CD14-positive monocyte (primary cell): ENCODE data around the gene WHAMM. TPM values are rescaled to one million over a fixed set of nuclear protein-coding genes. Genes with fewer than 3 reads are reported as not detected.

Experiments used
- DNase-seq, 3 donors: peaks; one replicate each; pipeline ENCODE4 v3.0.0-alpha.2; 2011 to 2022
- H2AFZ ChIP-seq: 2 replicates; pipeline ENCODE4 v1.6.0; 2012; ENCODE audit warnings: mild to moderate bottlenecking, low read depth, low read length, inconsistent platforms; ENCODE audit not compliant: insufficient read depth, poor library complexity, severe bottlenecking
- H3K27ac ChIP-seq, 2 donors: 1 replicate in 1 of 2; 2 replicates in 1 of 2; pipeline ENCODE4 v1.5.1; 2012 to 2013; ENCODE audit warnings: low read length in 2 of 2, control low read depth in 1 of 2, inconsistent platforms in 1 of 2, low read depth in 1 of 2, mild to moderate bottlenecking in 1 of 2
- H3K27me3 ChIP-seq, 2 donors: one replicate each; pipeline versions ENCODE4 v1.6.0 to v1.6.1; 2011 to 2013; ENCODE audit warnings: low read length in 2 of 2; ENCODE audit not compliant: control insufficient read depth in 2 of 2, insufficient read depth in 2 of 2
- H3K36me3 ChIP-seq, 2 donors: replicated peaks in 1 of 2; 1 replicate in 1 of 2; 2 replicates in 1 of 2; pipeline versions ENCODE4 v1.5.1 to v1.6.1; 2012 to 2013; ENCODE audit warnings: low read length in 2 of 2, control low read depth in 1 of 2, inconsistent platforms in 1 of 2, mild to moderate bottlenecking in 1 of 2; ENCODE audit not compliant: insufficient read depth in 2 of 2, control insufficient read depth in 1 of 2
- H3K4me1 ChIP-seq, 2 donors: 1 replicate in 1 of 2; 2 replicates in 1 of 2; pipeline versions ENCODE4 v1.5.1 to v1.6.1; 2012 to 2013; ENCODE audit warnings: low read length in 2 of 2, control low read depth in 1 of 2, inconsistent platforms in 1 of 2, mild to moderate bottlenecking in 1 of 2, moderate library complexity in 1 of 2; ENCODE audit not compliant: insufficient read depth in 2 of 2, control insufficient read depth in 1 of 2
- H3K4me2 ChIP-seq: replicated peaks from 2 replicates; pipeline ENCODE3; 2012; ENCODE audit warnings: low read length, moderate library complexity, mild to moderate bottlenecking; ENCODE audit not compliant: poor library complexity, severe bottlenecking; ENCODE audit errors: extremely low read depth
- H3K4me3 ChIP-seq, 3 experiments: fragments of 200-600 bp in 1 of 3; sonication (generic) in 1 of 3; replicated peaks in 1 of 3; 1 replicate in 2 of 3; 2 replicates in 1 of 3; pipeline ENCODE4 v1.5.1; 2011 to 2013; ENCODE audit warnings: low read length in 3 of 3, mild to moderate bottlenecking in 3 of 3, control low read depth in 2 of 3, low read depth in 2 of 3, inconsistent platforms in 1 of 3, moderate library complexity in 1 of 3
- H3K79me2 ChIP-seq: 2 replicates; pipeline ENCODE4 v1.6.0; 2012; ENCODE audit warnings: mild to moderate bottlenecking, control low read depth, inconsistent platforms, low read length, moderate library complexity; ENCODE audit not compliant: insufficient read depth
- H3K9ac ChIP-seq: 2 replicates; pipeline ENCODE4 v1.6.0; 2017; ENCODE audit warnings: low read length, mild to moderate bottlenecking; ENCODE audit not compliant: insufficient read depth, poor library complexity, severe bottlenecking
- H3K9me3 ChIP-seq, 2 donors: replicated peaks in 1 of 2; 1 replicate in 1 of 2; 2 replicates in 1 of 2; pipeline versions ENCODE4 v1.5.1 to v1.6.1; 2012 to 2013; ENCODE audit warnings: low read length in 2 of 2, control low read depth in 1 of 2; ENCODE audit not compliant: control insufficient read depth in 1 of 2, insufficient read depth in 1 of 2
- H4K20me1 ChIP-seq: 2 replicates; pipeline ENCODE4 v1.6.0; 2012; ENCODE audit warnings: mild to moderate bottlenecking, low read length, control low read depth, moderate library complexity; ENCODE audit not compliant: insufficient read depth
- H3K27ac Mint-ChIP-seq, 7 donors: one replicate each; pipeline ENCODE4 v1.8.0; 2020; ENCODE audit warnings: mild to moderate bottlenecking in 7 of 7, mixed read lengths in 7 of 7, moderate library complexity in 6 of 7, inconsistent platforms in 2 of 7
- H3K27me3 Mint-ChIP-seq, 3 donors: one replicate each; pipeline ENCODE4 v1.8.0; 2021 to 2022; ENCODE audit warnings: low read depth in 3 of 3, mild to moderate bottlenecking in 3 of 3, mixed read lengths in 3 of 3, moderate library complexity in 3 of 3, inconsistent platforms in 1 of 3
- H3K36me3 Mint-ChIP-seq, 2 donors: one replicate each; pipeline ENCODE4 v1.8.0; 2020; ENCODE audit warnings: mixed read lengths in 2 of 2, inconsistent platforms in 1 of 2, mild to moderate bottlenecking in 1 of 2
- H3K4me1 Mint-ChIP-seq: one replicate; pipeline ENCODE4 v1.8.0; 2020; ENCODE audit warnings: mild to moderate bottlenecking, mixed read lengths
- H3K4me3 Mint-ChIP-seq, 2 donors: one replicate each; pipeline ENCODE4 v1.8.0; 2020; ENCODE audit warnings: mild to moderate bottlenecking in 2 of 2, mixed read lengths in 2 of 2, moderate library complexity in 1 of 2
- H3K9me3 Mint-ChIP-seq, 7 donors: one replicate each; pipeline ENCODE4 v1.8.0; 2020 to 2022; ENCODE audit warnings: mixed read lengths in 7 of 7, mild to moderate bottlenecking in 6 of 7, moderate library complexity in 6 of 7, inconsistent platforms in 2 of 7
- CTCF ChIP-seq: fragments of 200-600 bp; IDR thresholded peaks from one replicate; pipeline ENCODE4 v1.8.0; 2022; ENCODE audit warnings: antibody characterized with exemption, mild to moderate bottlenecking
- WGBS: methylation state at CpG from one replicate; pipeline ENCODE4 v1.1.5; 2013; ENCODE audit warnings: missing lambda C conversion rate; ENCODE audit not compliant: insufficient coverage; 5-methylcytosine and 5-hydroxymethylcytosine counted together
- intact Hi-C, 2 donors: fragments of 100-400 bp; cut with micrococcal nuclease; formaldehyde crosslinking; loops; one replicate each; pipeline versions ENCODE4 v1.15.0 to v1.15.1; 2023
- polyA plus RNA-seq, 3 donors: library from polyadenylated mRNA; depleted of rRNA in 1 of 3; unstranded in 2 of 3; stranded (reverse) in 1 of 3; fragments of 300-500 nt in 2 of 3; fragments of >200 nt in 1 of 3; fragmentation: Illumina TruSeq in 2 of 3; gene quantifications; 1 replicate in 2 of 3; 2 replicates in 1 of 3; pipeline ENCODE4 v1.2.3, GENCODE V29; 2012 to 2021

Gene WHAMM
- polyA plus RNA-seq, 3 donors, result 0.69 to 7.8 (median 0.92) TPM

- Mint-ChIP-seq H3K27me3 (peaks cover 0 to 3% (median 0%) of the 10 kb centered on the region in 3 donors), H3K27ac (no peak overlapping the region), H3K9me3 (peaks cover 0 to 2% (median 0%) of the 10 kb centered on the region in 7 donors), H3K4me1 (peaks cover 30% of the 10 kb centered on the region), H3K36me3 (peaks cover 2 to 7% of the 10 kb centered on the region in 2 donors), H3K4me3 (no peak overlapping the region)
- H4K20me1 ChIP-seq, result peaks cover 30% of the 10 kb centered on the region
- no peak overlapping the region for H3K9ac ChIP-seq
- no peak overlapping the region for H3K4me2 ChIP-seq
- peaks cover 21 to 29% of the 10 kb centered on the region in 2 donors for H3K4me1 ChIP-seq
- no peak for DNase-seq
- no peak overlapping the region for H3K4me3 ChIP-seq
- no peak overlapping the region for H3K27ac ChIP-seq
- WGBS, result 100% methylated on average over 2 of the region's 11 CpGs
- TF ChIP-seq CTCF, result no peak
- intact Hi-C loops, result loop anchor here in 1 of 2 donors (5.0 kb wide), 1 partner anchor 179 kb away; the partner anchor contains the start of gene RAMAC
- H3K27me3 ChIP-seq, result no peaks in the 10 kb centered on the region
- H3K36me3 ChIP-seq, result peaks cover 0 to 5% of the 10 kb centered on the region in 2 donors
- peaks cover 31% of the 10 kb centered on the region for H3K79me2 ChIP-seq
- H3K9me3 ChIP-seq, result no peaks in the 10 kb centered on the region
- no peak overlapping the region for H2AFZ ChIP-seq
Observed at GRCh38 chr15:82807920-82808633, 1.4 kb upstream of the WHAMM start.

- Histone ChIP-seq H3K27ac (no peak overlapping the region), H3K36me3 (peaks cover under 1 to 11% of the 10 kb centered on the region in 2 donors), H3K27me3 (no peaks in the 10 kb centered on the region), H4K20me1 (peaks cover 35% of the 10 kb centered on the region), H3K4me2 (no peak overlapping the region), H3K4me1 (peaks cover 21 to 29% of the 10 kb centered on the region in 2 donors), H3K4me3 (no peak overlapping the region), H3K9ac (no peak overlapping the region), H3K9me3 (no peaks in the 10 kb centered on the region), H3K79me2 (peaks cover 37% of the 10 kb centered on the region), H2AFZ (no peak overlapping the region)
- no peak overlapping the region for H3K4me3 Mint-ChIP-seq
- peaks cover 0 to 2% (median 0%) of the 10 kb centered on the region in 7 donors for H3K9me3 Mint-ChIP-seq
- peaks cover 30% of the 10 kb centered on the region for H3K4me1 Mint-ChIP-seq
- intact Hi-C loops, result loop anchor here in 1 of 2 donors (5.0 kb wide), 1 partner anchor 179 kb away; the partner anchor contains the start of gene RAMAC
- TF ChIP-seq CTCF, result no peak
- peaks cover 0 to 1% (median 0%) of the 10 kb centered on the region in 3 donors for H3K27me3 Mint-ChIP-seq
- 98% methylated on average over 4 of the region's 9 CpGs for WGBS
- H3K36me3 Mint-ChIP-seq, result peaks cover 2 to 13% of the 10 kb centered on the region in 2 donors
- DNase-seq, result no peak
- peak overlapping the region in 1 of 7 donors; percentile 87 for H3K27ac Mint-ChIP-seq
Observed at GRCh38 chr15:82808634-82809041, 790 bp upstream of the WHAMM start.
